ENCODE data around the gene GPR137B.

DNA sequence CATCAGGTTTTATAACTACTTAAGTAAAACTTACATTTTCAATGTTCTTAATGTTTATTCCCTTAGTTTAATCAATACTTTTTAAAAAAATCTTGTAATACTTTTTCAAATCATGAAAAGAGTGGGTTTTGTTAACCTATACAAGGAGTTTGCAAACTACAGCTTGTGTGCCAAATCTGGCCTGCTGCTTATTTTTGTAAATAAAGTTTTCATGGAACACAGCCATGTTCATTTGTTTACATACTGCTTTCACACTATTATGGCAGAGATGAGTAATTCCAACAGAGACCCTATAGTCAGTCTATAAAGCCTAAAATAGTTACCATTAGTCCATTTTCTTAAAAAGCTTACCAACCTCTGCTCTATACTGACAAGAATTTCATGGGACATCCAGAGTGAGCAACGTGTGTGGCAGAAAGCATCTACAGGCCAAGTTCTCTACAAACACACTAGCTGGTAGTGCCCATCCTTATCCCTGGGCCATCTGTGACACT lies 96.8 kb downstream of the GPR137B start:
- TF ChIP-seq, protein P1, sequence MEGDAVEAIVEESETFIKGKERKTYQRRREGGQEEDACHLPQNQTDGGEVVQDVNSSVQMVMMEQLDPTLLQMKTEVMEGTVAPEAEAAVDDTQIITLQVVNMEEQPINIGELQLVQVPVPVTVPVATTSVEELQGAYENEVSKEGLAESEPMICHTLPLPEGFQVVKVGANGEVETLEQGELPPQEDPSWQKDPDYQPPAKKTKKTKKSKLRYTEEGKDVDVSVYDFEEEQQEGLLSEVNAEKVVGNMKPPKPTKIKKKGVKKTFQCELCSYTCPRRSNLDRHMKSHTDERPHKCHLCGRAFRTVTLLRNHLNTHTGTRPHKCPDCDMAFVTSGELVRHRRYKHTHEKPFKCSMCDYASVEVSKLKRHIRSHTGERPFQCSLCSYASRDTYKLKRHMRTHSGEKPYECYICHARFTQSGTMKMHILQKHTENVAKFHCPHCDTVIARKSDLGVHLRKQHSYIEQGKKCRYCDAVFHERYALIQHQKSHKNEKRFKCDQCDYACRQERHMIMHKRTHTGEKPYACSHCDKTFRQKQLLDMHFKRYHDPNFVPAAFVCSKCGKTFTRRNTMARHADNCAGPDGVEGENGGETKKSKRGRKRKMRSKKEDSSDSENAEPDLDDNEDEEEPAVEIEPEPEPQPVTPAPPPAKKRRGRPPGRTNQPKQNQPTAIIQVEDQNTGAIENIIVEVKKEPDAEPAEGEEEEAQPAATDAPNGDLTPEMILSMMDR (conservative IDR thresholded peaks at IDR 0.05; ENCODE audit: low read depth, low read length) = no peak
- TF ChIP-seq RAD21 (IDR thresholded peaks at IDR 0.05; ENCODE audit: low read length) = no peak
- no peak for TF ChIP-seq USF2 (IDR thresholded peaks at IDR 0.05; ENCODE audit: low read depth, low read length)
- no peak for TF ChIP-seq SMC3 (IDR thresholded peaks at IDR 0.05; ENCODE audit: low read depth, low read length)
- no peak for TF ChIP-seq RCOR1 (IDR thresholded peaks at IDR 0.05; ENCODE audit: insufficient replicate concordance, low read length)
- TF ChIP-seq MAZ (IDR thresholded peaks at IDR 0.05; ENCODE audit: borderline replicate concordance, low read depth, low read length) = no peak
- TF ChIP-seq CEBPB (IDR thresholded peaks at IDR 0.05; ENCODE audit: low read depth, low read length) = no peak
- TF ChIP-seq POLR2A (IDR thresholded peaks at IDR 0.05; ENCODE audit: low read depth, low read length) = no peak
- no peak for TF ChIP-seq ELK1 (IDR thresholded peaks at IDR 0.05; ENCODE audit: borderline replicate concordance, low read depth, low read length)
- TF ChIP-seq MXI1 (IDR thresholded peaks at IDR 0.05; ENCODE audit: borderline replicate concordance, low read depth, low read length) = no peak
- no peak for TF ChIP-seq RFX5 (IDR thresholded peaks at IDR 0.05; ENCODE audit: low read depth, low read length)
- TF ChIP-seq BHLHE40 (IDR thresholded peaks at IDR 0.05; ENCODE audit: low read depth, low read length) = no peak
- TF ChIP-seq NFE2L2 (IDR thresholded peaks at IDR 0.05; ENCODE audit: low read depth, low read length) = no peak
- TF ChIP-seq CHD1 (IDR thresholded peaks at IDR 0.05; ENCODE audit: low read depth, low read length) = no peak
